HepG2 (cell line): ENCODE data around the gene OPTN. TPM values are rescaled to one million over a fixed set of nuclear protein-coding genes. Genes with fewer than 3 reads are reported as not detected.

Experiments
- ATAD3A ChIP-seq: sonication (generic); formaldehyde crosslinking; IDR thresholded peaks from 2 replicates; pipeline ENCODE4 v1.4.0; 2020; ENCODE audit warnings: missing genetic modification reagents
- BCLAF1 ChIP-seq: fragments of 450-650 bp; IDR thresholded peaks from 2 replicates; pipeline ENCODE4 v1.6.1; 2017; ENCODE audit warnings: mild to moderate bottlenecking
- EEA1 ChIP-seq: sonication (generic); formaldehyde crosslinking; IDR thresholded peaks from 2 replicates; pipeline ENCODE4 v1.5.1; 2020; ENCODE audit warnings: mild to moderate bottlenecking, missing genetic modification reagents, borderline replicate concordance
- EP300 ChIP-seq, 3 experiments: sonication (generic) in 1 of 3; formaldehyde crosslinking in 1 of 3; IDR thresholded peaks; 2 replicates each; pipeline versions ENCODE4 v1.5.1 to v1.6.1; 2011 to 2020; ENCODE audit warnings: low read depth in 2 of 3, low read length in 2 of 3, borderline replicate concordance in 1 of 3, improper control_type of control experiment in 1 of 3, mild to moderate bottlenecking in 1 of 3, missing genetic modification reagents in 1 of 3, moderate library complexity in 1 of 3
- FOXK2 ChIP-seq: fragments of 450-650 bp; IDR thresholded peaks from 2 replicates; pipeline ENCODE4 v1.6.1; 2016
- HNRNPK ChIP-seq: fragments of 200-400 bp; formaldehyde crosslinking; IDR thresholded peaks from 2 replicates; pipeline ENCODE4 v1.6.1; 2018; ENCODE audit warnings: low read length, low read depth, moderate library complexity, mild to moderate bottlenecking; ENCODE audit not compliant: poor library complexity, severe bottlenecking
- PATZ1 ChIP-seq: sonication (generic); formaldehyde crosslinking; IDR thresholded peaks from 2 replicates; pipeline ENCODE4 v1.4.0; 2020; ENCODE audit warnings: missing genetic modification reagents
- PCBP2 ChIP-seq: fragments of 200-400 bp; formaldehyde crosslinking; optimal IDR thresholded peaks from 2 replicates; pipeline ENCODE3; 2018; ENCODE audit warnings: low read length, low read depth; ENCODE audit not compliant: poor library complexity, severe bottlenecking
- PRPF4 ChIP-seq: fragments of 200-400 bp; formaldehyde crosslinking; IDR thresholded peaks from 2 replicates; pipeline ENCODE4 v1.6.1; 2016; ENCODE audit warnings: low read length, low read depth; ENCODE audit not compliant: poor library complexity, severe bottlenecking
- SMAD9 ChIP-seq: sonication (generic); formaldehyde crosslinking; IDR thresholded peaks from 2 replicates; pipeline ENCODE4 v1.5.1; 2020; ENCODE audit warnings: mild to moderate bottlenecking, missing genetic modification reagents
- TAF15 ChIP-seq: fragments of 200-400 bp; formaldehyde crosslinking; IDR thresholded peaks from one replicate; pipeline ENCODE4 v1.6.1; 2018; ENCODE audit warnings: mild to moderate bottlenecking, low read depth, low read length; ENCODE audit not compliant: poor library complexity, severe bottlenecking
- XRCC5 ChIP-seq: fragments of 200-400 bp; formaldehyde crosslinking; optimal IDR thresholded peaks from 2 replicates; pipeline ENCODE3; 2017; ENCODE audit warnings: mild to moderate bottlenecking, low read length
- ZFP36 ChIP-seq: fragments of 150-350 bp; IDR thresholded peaks from 2 replicates; pipeline ENCODE4 v1.6.1; 2018; ENCODE audit warnings: borderline replicate concordance, low read length, low read depth; ENCODE audit not compliant: partially characterized antibody
- ZHX1 ChIP-seq: sonication (generic); formaldehyde crosslinking; IDR thresholded peaks from 2 replicates; pipeline ENCODE4 v1.8.1; 2022; ENCODE audit warnings: low read depth, mild to moderate bottlenecking, missing genetic modification reagents
- ZNF263 ChIP-seq: sonication (generic); formaldehyde crosslinking; IDR thresholded peaks from 2 replicates; pipeline ENCODE4 v1.4.0; 2020; ENCODE audit warnings: missing genetic modification reagents
- ZNF512 ChIP-seq: sonication (generic); formaldehyde crosslinking; IDR thresholded peaks from 2 replicates; pipeline ENCODE4 v1.4.0; 2020; ENCODE audit warnings: mild to moderate bottlenecking, missing genetic modification reagents
- ZNF670 ChIP-seq: sonication (generic); formaldehyde crosslinking; IDR thresholded peaks from 2 replicates; pipeline ENCODE4 v1.8.0; 2022; ENCODE audit warnings: mild to moderate bottlenecking, missing genetic modification reagents, borderline replicate concordance
- polyA plus RNA-seq, 8 experiments: library from polyadenylated mRNA; depleted of rRNA in 3 of 8; stranded (reverse) in 7 of 8; unstranded in 1 of 8; fragments of >200 nt; fragmentation: Illumina TruSeq in 4 of 8; extraction: Trizol in 4 of 8; gene quantifications; 2 replicates each; pipeline versions ENCODE4 v1.2.1 to v1.2.3, GENCODE V29; 2011 to 2016; ENCODE audit warnings: low read depth in 4 of 8, missing spikeins in 1 of 8, mixed read lengths in 1 of 8; ENCODE audit not compliant: insufficient read depth in 1 of 8
- total RNA-seq, 5 experiments: library from RNA; depleted of rRNA; stranded (reverse); fragments of >200 nt; fragmentation: Illumina TruSeq; extraction: Trizol; gene quantifications; 2 replicates each; pipeline ENCODE4 v1.2.3, GENCODE V29; 2016; ENCODE audit warnings: low read depth in 1 of 5

Gene OPTN
- total and polyA plus RNA-seq, 2 of the 13 experiments (the other 11 are each of a cell fraction or from before 2014, with no cell fraction given), result 13.4 to 46.6 TPM

- TF ChIP-seq ZNF512 (CRISPR knock-in tag) (peak; percentile 97), FOXK2 (0 out of 2 replicates have a peak, but pooled peaks have one; percentile 18), PCBP2 (peak; percentile 67), EEA1 (CRISPR knock-in tag) (no peak), PRPF4 (no peak), ATAD3A (CRISPR knock-in tag) (no peak), ZFP36 (no peak), BCLAF1 (no peak), PATZ1 (CRISPR knock-in tag) (no peak), SMAD9 (CRISPR knock-in tag) (no peak), HNRNPK (peak; percentile 93), ZNF670 (CRISPR knock-in tag) (no peak), EP300 (IDR thresholded peaks at IDR 0.05; ENCODE audit: low read depth in 2 of 2, low read length in 2 of 2) (no peak), EP300 (CRISPR knock-in tag; IDR thresholded peaks at IDR 0.05; ENCODE audit: borderline replicate concordance) (no peak), XRCC5 (no peak), ZNF263 (CRISPR knock-in tag) (no peak), ZHX1 (CRISPR knock-in tag) (no peak), TAF15 (no peak)
Measured at GRCh38 chr10:13099144-13099665, 758 bp upstream of the OPTN start (continued).
